ENCODE results near the gene COL6A3.
A peak's percentile ranks its signal among the peaks of the same experiment; 100 is the strongest.

COL6A3 gene

DNA sequence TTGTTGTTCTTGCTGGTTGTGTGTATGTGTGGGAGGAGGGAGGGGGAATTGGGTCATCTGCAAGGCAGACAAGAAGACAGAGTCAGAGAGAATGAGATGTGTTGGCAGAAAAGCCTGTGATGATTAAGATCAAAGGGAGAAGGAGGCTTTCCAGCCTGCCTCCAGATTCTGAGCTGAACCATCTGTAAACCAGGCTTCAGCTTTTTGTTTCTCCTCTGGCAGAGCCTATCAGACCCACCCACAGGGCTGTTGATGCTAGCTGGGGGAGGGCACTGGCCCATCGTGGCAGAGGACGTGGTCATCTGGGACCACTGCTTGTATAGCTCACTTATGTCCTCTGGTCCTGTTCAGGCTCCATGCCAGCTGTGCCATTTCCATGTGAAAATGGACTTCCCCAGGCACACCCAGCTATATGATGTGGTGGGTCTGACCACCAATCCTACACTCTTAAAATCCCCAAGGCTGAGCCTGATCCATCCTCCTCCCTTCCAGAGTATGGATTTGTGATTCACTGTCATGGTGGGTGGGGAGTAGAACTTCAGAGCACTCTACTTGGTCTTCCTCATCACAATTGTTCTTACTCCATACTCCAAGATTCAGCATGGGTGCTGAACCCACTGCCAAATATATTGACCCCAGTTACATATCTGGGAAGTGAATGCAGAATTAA lies 27.8 kb upstream of the COL6A3 start:
- no peak for DNase-seq (ENCODE audit: low read depth)

DNA sequence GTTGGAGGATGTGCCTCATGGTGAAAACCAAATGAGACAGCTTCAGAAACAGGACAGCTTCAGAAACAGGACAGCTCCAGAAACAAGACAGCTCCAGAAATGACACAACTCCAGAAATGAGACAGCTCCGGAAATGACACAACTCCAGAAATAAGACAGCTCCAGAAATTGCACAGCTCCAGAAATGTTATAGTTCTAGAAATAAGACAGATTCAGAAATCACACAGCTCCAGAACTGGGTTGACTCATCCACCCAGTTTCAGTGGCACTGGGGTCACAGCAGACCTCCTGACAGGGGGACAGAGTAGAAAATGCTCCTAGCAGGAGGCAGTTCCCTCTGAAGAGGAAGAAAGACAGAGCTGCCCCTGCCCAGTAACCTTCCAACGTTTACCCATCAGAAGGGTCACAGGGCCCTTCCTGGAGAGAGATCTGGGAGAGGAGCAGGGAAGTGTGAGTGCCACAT lies 26.9 kb upstream of the COL6A3 start:
- no peak for DNase-seq (ENCODE audit: low read depth)

DNA sequence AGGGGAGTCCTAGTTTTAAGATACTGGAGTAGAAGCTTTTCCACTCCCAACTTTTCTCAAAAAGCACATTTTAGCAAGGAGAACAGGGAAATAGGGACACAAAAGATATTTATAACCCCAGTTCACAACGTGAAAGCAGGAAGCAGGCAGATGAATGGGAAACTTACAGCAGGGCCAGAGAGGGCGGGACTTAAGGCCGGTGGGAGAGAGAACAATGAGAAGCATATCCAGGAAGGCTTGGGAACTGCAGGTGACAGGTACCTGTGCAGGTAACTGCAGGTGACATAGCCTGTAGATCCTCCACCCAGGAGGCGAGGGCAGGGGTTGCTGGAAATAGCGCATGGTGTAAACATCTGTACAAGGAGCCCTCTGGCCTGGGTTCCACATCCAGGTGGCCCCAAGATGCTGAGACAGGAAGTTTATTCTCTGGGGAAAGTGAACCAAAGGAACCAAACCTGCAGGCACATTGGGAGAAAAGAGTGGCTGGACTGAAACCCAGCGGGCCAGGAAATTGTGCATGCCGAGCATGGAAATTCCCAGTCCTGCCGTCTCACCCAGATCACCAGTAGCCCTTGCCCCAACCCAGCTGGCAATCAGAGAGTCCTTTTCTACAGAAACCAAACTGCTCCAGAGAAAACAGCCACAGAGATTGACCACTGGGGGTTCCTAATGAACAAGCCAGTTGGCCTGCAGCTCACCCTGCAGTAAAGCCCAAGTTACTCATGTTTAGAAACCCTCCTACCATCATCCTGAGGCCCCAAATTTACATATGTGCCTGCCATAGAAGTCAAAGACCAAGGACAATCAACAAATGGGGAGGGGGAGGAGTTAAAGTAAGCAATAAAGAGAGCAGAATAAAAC lies 24.3 kb upstream of the COL6A3 start:
- DNase-seq (ENCODE audit: low read depth), result no peak

DNA sequence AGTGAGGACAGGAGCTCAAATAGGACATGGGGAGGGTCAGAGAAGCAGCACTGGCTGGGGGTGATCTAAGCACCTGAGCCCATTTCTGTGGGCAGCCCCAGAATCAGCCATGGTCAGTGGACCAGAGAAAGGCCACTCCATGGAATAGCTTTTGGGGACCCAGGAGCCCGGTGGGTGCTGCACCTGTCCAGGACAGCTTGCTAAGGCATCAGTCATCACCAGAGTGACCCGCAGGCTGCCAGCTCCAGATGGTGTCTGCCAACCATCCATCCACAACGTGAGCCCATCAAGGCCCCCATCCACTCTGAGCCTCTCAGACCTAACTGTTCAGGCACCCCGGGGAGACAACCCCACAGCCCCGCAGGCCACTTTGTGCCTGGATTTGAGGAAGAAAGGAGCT lies 23.6 kb upstream of the COL6A3 start:
- no peak for DNase-seq (ENCODE audit: low read depth)

DNA sequence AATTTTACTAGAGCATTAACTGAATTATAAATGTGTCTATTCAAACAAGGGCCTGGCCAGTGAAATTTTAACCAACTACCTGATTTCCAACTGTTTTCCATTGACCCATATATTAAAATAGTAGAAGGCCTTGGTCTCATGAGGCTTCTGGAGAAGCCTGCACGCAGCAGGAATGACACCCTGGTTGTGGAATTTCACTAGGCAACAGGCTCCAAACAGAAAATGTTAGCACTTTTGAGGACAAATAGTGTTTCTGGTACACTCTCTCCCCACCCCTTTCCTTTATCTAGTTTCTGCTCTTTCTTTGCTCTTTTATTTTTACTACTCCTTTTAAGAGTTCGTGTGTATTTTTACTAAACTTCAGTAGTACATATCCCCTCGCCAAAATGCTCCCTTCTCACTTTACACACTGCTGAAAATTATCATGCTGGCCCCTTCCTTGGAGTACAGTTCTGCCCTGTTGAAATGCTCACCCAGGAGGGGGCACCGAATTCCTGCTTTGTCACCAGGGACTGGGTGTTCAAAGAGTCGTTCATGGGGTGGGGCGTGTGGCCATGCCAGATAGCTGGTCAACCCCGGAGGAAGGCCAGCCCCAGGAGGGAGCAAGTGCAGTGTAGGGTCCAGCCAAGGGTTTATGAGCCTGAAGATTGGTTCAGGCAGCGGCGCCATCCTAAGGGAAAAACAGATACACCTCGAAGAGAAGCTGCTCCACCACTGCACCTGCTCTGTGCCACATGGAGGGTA lies 22.1 kb upstream of the COL6A3 start:
- DNase-seq (ENCODE audit: low read depth), result no peak

DNA sequence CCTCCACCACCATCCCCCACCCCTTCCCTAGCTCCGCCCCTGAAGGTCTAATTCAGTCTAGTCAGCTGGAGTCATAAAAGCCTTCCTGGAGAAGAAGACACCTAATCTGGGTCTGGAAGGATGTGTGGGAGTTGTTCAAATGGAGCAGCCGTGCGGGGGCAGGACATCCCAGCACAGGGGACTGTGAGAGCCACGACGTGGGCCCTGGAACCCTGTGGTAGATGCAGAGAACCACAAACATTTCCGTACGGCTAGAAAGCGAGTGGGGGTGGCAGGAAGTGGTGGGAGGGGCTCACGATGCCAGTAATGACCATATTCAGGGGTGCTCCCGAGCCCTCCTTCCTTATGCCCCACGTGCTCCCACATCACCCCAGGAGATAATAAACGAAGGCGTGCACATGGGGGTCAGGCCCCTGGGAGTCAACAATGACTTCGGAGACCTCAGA lies 20.9 kb upstream of the COL6A3 start:
- DNase-seq (ENCODE audit: low read depth), result no peak

DNA sequence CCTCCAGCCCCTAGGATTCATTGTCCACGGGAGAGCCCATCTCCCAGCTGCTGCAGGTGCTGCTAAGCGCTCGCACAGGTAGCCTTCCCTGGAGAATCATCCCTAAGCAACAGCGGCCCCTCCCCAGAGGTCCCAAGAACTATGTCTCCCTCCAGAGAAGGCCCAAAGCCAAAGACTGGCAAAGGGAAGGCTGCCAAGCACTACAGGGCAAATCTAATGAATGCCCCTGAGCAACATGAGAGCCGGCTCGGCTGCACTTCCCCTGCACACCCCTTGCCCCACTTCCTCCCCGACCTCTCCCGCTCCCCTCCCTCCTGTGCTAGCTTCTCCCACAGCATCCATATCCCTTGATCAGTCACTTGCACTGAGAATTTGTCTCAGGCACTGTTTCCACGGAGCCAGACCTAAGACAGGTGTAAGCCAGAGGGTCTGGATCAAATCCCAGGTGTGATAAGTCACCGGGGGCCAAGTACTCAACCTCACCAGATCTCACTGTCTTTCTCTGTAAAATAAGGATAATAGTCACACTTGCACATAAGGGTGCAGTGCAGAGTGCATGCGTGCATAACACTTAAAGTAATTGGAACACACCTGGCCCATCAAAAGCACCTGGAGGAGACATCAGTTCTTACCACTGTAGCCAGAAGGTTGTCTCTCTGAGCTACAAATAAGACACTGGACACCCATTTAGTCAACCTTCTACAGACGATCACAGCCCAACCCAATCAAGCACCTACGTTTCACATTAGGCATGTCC lies 20.1 kb upstream of the COL6A3 start:
- DNase-seq (ENCODE audit: low read depth), result no peak

DNA sequence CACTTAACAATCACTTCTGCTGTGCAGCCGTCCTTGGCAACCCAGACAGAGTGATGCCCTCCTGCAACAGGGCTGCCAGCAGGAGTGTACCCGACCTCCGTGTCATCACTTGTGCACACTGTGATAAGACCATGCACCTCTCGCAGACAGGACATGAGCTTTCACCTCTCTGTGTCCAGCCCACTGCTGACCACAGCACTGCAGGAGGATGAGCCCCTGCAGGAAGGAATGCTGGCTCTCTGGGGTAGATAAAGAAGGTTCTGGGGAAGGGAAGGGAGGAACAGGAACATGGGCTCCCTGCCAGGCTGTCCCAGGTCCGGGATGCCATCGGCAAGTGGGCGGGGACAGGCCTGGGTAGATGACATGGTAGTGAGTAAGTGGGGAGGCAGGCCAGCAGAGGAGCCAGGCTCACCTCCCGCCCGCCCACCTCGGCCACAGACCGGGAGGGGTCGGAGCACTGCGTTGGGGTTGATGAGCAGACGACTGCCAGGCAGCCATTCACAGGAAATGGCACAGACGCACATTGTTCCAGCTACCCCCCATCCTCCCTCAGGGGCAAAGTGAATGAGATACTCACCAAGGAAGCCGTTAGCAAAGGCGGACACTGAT lies 18.6 kb upstream of the COL6A3 start:
- peak; percentile 69 for DNase-seq (ENCODE audit: low read depth)

DNA sequence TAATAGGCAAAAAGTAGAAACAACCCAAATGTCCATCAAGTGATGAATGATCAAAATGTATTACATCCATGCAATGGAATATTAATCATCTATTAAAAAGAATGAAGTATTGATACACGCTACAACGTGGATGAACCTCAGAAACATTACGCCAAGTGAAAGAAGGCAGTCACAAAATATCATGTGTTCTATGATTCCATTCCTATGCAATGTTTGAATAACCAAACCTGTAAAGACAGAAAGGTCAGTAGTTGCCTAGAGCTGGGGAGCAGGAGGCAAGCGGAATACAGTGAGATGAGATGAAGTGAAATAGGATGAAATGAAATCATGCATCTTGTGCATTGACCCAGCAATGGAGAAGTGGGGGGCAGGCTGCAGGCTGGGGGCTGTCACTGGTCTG lies 17.9 kb upstream of the COL6A3 start:
- no peak for DNase-seq (ENCODE audit: low read depth)

DNA sequence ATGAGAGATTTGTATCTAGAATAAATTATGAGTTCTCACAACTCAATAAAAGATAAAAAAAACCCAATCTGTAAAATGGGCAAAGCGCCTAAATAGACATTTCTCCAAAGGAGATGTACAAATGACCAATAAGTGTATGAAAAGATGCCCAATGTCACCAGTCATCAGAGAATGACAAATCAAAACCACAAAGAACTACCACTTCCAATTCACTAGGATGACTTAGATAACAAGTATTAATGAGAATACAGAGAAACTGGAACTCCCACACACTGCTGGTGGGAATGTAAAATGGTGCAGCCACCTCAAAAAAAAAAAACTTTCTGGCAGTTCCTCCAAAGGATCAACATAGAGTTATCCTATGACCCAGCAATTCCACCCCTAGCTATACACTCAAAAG lies 17.4 kb upstream of the COL6A3 start:
- no peak for DNase-seq (ENCODE audit: low read depth)

DNA sequence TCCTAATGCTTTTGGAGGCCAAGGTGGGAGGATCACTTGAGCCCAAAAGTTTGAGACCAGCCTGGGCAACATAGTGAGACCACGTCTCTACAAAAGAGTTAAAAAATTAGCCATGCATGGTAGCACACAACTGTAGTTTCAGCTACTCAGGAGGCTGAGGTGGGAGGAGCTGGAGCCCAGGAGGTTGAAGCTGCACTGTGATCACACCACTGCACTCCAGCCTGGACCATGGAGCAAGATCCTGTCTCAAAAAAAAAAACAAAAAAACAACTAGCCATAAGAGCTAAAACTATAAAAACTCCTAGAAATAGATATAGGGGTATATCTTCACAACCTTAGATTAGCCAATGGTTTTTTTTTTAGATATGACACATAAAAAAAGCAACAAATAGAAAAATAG lies 16.9 kb upstream of the COL6A3 start:
- no peak for DNase-seq (ENCODE audit: low read depth)

DNA sequence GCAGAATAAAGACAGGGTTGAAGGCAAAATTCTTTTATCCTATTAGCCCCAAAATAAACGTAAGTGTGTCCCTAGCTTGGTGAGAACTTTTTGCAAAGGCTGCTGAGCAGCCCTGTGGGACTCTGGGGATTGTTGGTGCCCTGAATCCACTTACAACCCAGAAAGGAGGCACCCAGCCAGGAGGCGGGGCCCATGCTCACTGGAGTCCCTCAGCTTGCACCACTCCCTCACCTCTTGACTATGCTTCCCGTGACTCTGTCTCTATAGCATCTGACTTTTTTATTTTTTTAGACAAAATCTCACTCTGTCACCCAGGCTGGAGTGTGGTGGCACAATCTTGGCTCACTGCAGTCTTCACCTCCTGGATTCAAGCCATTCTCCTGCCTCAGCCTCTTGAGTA lies 15.8 kb upstream of the COL6A3 start:
- no peak for DNase-seq (ENCODE audit: low read depth)

DNA sequence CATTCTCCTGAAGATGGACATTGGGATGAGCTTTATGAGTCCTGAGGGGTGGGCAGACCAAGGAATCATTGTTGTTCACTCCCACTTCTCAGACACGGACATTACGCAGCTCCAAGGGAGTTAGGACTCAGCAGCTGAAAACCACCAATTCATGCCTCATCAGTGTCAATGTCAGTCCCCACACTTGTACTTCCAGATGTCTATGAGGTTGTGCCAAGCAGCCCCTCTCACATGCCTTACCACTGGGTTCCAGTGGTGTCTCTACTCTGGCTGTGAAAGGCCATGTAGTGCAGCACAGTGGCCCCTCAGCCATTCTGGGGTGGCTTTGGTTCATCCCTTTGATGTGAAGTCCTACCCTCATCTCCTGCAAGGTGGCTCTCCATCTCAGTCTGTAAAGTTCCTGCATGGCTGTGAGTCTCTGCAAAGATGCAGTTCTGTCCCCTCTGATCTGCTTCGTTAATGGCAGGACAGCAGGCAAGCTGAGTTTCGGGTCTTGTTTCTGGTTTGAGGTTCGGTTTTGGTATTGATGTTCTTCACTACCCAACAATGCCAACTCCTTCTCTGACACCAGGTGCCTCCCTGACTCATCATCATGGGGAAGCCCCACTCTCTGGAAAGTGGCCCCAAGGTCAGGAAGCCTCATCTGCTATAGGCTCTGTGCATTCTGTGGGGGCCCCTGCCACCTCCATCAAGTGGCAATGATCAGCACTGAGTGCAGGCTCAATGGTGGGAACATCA lies 14.0 kb upstream of the COL6A3 start:
- no peak for DNase-seq (ENCODE audit: low read depth)

DNA sequence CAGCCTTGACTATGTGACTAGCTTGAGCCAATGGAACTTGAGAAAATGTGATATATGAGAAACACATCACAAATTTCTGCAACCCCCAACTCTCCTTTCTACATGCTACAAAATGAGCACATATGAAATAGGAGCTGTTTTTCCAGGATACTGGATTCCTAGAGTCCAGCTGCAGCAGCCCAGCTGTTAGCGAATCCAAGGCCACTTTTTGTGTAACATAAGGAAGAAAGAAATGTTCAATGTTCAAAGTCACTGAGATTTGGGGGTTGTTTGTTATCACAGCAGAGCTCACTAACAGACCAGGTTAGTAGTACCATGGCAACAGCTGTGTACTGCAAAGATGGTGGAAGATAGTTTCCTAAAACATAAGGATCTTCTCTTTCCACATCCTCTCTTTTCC lies 12.6 kb upstream of the COL6A3 start:
- DNase-seq (ENCODE audit: low read depth), result no peak

DNA sequence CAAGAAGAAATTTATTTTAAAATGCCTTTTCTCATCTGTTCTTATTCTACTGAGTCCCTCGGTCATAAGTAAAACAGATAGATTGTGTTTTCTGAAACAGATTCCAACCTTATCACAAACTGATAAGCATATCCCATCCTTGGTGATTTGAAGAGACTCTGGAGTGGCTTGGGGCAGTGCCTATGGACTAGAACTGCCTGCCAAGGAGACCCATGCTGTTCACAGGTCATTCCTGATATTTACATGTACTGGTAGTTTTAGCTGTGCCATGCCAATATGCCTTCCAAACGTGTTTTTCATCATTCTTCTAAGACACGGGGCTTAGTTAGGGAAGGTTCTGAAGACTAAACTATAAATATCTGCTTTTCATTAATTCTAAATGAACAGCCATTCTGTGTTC lies 11.4 kb upstream of the COL6A3 start:
- DNase-seq (ENCODE audit: low read depth), result no peak

DNA sequence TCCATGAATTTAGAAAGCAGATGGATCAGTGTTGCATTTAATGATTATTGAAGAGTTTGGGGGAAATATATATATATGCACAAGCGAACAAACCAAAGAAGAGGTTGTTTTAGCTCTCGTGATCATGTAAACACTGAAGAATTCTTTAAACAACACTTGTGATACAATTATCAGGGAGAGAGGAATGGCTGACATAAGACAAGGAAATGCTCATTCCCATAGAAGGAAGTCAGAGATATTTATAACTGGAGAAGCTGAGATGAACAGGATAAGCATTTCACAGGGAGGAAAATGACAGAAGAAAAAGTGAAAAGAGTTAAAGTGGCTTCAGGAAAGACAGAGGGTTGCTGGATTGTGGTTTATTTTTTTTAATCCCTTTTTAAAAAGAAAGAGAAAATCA lies 10.6 kb upstream of the COL6A3 start:
- DNase-seq (ENCODE audit: low read depth), result no peak

DNA sequence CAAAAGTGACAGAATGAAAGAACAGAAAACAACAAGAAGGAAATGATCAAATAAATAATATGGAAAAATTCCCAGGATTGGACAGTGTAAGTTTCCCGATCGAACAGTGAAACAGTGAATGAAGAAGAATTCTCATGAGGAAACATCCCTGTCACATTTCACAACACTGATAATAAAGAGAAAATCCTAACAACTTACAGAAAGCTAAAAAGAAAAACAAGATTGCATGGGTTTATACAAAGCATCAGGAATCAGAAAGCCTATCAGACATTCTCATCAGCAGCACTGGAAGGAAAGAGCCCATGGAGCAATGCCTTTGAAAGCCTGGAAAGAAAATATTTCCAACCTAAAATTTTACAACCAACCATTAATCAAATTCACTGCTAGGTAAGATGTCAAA lies 9.9 kb upstream of the COL6A3 start:
- DNase-seq (ENCODE audit: low read depth), result no peak

DNA sequence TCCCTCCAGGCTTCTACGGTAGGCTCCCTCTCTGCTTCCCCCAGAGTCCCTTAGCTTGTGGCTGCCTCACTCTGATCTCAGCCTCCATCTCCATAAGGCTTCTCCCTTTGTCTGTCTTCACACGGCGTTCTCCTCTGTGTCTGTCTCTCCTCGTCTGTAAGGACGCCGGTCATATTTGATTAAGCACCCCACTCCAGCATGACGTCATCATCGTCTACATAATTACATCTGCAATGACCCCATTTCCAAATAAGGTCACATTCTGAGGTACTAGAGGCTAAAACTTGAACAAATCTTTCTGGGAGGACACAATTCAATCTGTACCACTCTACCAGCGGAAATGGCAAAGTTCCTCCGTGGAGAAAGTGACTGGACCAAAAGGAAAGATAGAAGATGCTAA lies 8.3 kb upstream of the COL6A3 start:
- no peak for DNase-seq (ENCODE audit: low read depth)

DNA sequence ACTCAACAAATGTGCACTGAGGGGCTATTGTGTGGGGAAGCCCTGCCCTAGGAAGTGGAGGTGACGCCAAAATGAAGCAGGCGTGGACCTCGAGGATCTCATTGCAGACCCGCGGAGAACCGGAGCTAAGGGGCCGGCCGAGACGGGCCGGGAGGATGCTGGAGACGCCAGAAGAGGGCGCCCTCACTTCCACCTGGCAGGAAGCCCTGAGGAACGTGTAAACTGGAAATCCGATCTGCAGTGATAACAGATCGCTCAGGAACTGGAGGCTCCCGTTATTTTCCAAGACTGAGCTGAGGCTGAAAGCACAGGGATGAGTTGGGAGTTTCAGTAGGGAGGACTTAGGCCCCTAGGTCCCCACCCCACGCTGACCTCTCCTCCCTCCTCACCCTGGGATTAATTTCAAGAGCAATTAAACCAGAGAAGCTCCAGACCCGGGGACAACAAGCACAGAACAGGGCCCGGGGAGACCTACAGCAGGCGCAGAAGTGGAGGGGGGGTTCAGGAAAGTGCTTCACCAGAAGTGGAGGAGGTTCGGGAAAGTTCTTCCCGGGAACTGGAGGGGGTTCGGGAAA lies 7.7 kb upstream of the COL6A3 start:
- DNase-seq (ENCODE audit: low read depth), result peak; percentile 66

DNA sequence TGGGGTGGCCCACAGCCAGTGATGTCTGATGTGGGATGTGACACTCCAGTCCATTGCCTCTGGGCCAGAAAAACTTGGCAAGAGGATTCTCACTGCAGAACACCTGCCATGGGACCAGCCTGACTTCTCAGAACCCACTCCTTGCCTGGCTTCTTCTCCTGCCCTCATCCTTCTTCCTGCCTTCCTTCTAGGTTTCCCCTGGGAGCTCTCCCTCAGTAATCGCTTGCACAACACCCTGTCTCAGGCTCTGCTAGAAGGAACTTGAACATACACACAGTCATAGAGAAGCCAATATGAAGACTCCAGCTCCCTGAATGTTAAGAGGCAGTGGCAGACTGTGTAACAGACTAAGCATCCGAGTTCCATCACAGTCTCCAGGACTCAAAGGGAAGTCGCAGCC lies 4.3 kb upstream of the COL6A3 start:
- DNase-seq (ENCODE audit: low read depth), result no peak

All from stimulated activated CD8-positive, alpha-beta memory T cell treated with anti-CD3 and anti-CD28 coated beads, Interleukin-15, amount 100 ng/mL, for 24 hours (primary cell).